Cerebellar cortex (tissue), 1 donor: Measurements from ENCODE around the gene XIAP.
"Not testable (repeated sequence)": the region's sequence is repeated elsewhere in the genome, so short reads cannot be mapped to it uniquely, and the experiment has no call there.

Experiments
- DNase-seq: peaks from one replicate; pipeline ENCODE4 v3.0.0-alpha.2; 2015; ENCODE audit warnings: low spot score

XIAP gene

GRCh38 chrX:123876177-123876576, 16.3 kb downstream of the XIAP start:
- DNase-seq, result no peak

DNA sequence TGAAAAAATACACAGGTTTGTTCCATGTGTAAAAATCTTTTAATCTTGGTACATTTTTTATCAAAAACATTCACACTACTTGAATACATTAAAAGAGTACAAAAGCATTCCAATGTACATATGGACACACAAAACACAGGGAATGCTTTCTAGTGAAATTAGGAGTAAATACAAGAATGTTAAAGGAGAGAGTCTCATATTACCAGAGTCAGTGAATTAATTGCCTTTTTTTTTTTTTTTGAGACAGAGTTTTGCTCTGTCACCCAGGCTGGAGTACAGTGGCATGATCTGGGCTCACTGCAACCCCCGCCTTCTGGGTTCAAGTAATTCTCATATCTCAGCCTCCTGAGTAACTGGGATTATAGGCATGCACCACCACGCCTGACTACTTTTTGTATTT, 17.0 kb downstream of the XIAP start:
- no peak for DNase-seq

DNA sequence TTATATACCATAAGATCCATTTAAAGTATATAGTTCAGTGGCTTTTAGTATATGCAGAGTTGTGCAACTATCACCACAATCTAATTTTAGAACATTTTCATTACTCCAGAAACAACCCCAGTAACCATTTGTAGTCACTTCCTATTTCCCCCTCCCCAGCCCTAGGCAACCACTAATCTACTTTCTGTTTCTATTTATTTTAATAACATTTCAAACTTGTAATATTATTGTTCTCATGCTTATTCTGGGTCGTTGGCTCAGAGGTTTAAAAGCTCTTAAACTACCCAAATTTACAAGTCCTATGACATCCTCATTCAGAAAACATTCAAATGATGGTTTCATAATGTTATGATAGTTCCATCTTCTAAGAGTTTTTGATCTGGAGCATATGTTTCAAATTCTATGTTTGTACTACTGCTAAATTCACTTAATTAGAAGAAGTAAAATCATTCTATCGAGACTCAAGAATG, 18.4 kb downstream of the XIAP start:
- DNase-seq, result no peak

- DNase-seq, result no peak
Measured at GRCh38 chrX:123881330-123881729, 21.5 kb downstream of the XIAP start.

- DNase-seq, result no peak
Measured at GRCh38 chrX:123882391-123882790, 22.5 kb downstream of the XIAP start.

- peak; percentile 63 for DNase-seq
Measured at GRCh38 chrX:123884809-123885408, 25.1 kb downstream of the XIAP start.

- DNase-seq, result no peak
Measured at GRCh38 chrX:123899701-123900100, 39.8 kb downstream of the XIAP start.

DNA sequence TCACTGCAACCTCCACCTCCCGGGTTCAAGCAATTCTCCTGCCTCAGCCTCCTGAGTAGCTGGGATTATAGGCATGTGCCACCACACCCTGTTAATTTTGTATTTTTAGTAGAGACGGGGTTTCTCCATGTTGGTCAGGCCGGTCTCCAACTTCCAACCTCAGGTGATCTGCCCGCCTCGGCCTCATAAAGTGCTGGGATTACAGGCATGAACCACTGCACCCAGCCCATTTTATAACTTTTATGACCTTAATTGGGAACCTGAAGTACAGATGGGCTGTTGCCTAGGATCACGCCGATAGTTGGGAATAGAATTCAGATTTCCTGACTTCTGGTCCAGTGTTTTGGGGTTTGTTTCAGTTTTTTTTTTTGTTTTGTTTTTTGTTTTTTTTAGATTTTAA, 43.4 kb downstream of the XIAP start:
- DNase-seq, result not testable (repeated sequence)

GRCh38 chrX:123905332-123905731, 45.5 kb downstream of the XIAP start:
- DNase-seq, result no peak

GRCh38 chrX:123906557-123907316, 46.9 kb downstream of the XIAP start:
- DNase-seq, result no peak

- no peak for DNase-seq
Measured at GRCh38 chrX:123909523-123909922, 49.7 kb downstream of the XIAP start.

GRCh38 chrX:123917069-123917468, 57.2 kb downstream of the XIAP start:
- DNase-seq, result no peak

DNA sequence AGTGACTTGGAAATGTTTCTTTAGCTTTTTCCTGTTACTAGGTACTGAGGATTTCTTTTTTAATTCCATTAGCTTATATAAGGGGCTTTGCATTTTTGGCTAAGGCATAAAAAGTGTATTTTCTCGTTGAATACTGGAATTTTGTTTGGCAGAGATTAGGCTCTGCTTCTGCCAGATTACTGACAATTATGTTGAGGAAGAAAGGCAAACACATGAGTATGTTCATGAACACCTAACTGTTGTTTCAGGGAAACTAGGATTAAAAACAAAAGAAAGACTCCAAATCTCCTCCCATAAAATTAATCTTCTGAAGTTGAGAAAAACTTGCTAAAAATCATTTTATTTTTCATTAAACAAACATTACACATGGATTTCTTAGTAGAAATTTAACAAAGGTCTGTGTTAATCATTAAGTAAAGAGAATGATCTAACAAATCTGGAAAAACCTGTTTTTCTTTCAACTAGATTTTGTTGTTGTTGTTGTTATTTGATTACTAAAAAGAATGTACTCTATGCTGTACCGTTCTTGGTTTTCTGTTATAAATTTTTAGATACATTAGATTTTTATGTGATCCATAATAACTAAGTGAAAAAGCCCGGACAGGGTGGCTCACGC, 58.4 kb downstream of the XIAP start:
- no peak for DNase-seq

GRCh38 chrX:123920105-123920785, 60.4 kb downstream of the XIAP start:
- no peak for DNase-seq

GRCh38 chrX:123923211-123923610, 63.4 kb downstream of the XIAP start:
- DNase-seq, result no peak

DNA sequence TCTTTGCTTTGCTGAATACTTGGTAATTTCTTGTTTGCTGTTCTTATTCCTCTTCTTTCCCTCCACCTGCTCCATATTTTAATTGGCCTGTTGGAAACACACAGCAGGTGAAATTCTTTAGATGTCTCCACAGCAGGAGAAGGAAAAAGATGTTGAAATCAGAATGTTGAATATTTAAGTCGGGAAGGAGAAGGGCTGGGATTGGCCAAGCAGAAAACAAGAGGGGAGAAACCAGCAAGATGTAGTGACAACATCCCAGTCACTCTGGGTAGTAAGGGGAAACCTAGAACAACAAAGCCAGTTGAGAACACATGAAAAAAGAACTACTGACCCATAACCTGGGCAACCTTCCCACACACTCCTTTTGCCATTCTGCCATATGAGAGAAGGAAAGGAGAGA, 64.3 kb downstream of the XIAP start:
- DNase-seq, result no peak

DNA sequence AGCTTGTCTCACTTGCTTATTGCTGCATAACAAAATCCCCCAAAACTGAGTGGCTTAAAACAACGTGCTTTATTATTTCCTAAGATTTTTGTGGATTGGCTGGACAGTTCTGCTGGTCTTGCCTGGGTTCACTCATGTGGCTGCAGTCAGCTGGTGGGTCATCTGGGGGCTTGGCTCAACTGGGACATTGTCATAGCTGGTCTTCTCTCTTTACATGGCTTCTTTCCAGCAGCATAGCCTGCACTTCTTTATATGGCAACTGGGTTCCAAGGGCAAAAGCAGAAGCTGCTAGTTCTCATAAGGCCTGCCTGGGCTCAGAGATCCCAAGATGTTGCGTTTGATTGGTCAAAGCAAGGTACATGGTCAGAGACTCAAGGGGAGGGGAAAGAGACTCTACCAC, 68.0 kb downstream of the XIAP start:
- no peak for DNase-seq

- DNase-seq, result not testable (repeated sequence)
Measured at GRCh38 chrX:123932055-123932454, 72.2 kb downstream of the XIAP start.

DNA sequence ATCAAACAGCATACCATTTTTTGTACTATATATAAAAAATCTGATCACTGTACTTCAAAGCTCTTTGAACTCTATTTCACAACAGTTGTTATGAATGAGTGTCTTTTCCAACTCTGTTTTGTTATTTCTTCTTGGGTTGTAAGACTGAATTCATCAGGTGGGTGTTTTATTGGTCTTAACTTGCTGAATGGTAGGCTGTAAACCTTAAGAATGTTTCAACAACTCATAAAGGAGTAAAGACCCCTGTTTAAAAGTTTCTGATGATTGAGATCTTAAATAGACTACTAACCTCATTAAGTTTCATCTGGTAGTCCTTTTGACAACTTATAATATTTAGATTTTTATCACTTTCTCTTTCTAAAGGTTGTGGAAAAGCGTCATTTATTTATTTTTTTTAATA, 83.2 kb downstream of the XIAP start:
- DNase-seq, result no peak

DNA sequence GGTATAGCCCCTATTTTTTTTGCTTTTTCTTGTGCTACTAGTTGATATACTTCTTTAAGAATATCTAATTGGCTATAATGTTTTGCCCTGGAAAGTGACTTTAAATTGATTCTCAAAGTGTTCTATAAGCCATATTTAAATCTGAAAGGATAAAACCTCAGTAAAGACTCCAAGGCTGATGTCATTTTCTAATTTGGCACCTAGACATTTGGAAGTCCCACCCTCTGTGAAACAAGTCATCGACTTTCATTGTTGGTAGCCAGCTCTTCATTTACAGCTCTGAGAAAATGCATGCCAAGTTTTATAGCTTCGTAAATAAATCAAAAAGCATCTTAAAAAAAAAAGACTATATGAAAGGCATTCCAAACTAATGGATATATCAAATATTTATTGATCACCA, 83.6 kb downstream of the XIAP start:
- DNase-seq, result no peak

DNA sequence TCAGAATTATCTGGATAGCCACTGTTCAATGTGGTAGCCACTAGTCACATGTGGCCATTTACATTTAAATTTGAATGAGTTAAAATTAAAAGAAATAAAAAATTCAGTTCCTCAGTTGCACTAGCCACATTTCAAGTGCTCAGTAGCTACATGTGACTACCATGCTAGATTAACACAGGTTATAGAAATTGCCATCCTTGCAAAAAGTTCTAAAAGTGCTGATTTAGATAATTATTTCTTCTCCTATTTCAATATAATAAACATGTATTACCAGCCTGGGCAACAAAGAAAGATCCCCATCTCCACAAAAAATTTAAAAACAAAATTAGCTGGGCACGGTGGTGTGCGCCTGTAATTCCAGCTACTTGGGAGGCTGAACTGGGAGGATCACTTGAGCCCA, 90.0 kb downstream of the XIAP start:
- DNase-seq, result no peak

DNA sequence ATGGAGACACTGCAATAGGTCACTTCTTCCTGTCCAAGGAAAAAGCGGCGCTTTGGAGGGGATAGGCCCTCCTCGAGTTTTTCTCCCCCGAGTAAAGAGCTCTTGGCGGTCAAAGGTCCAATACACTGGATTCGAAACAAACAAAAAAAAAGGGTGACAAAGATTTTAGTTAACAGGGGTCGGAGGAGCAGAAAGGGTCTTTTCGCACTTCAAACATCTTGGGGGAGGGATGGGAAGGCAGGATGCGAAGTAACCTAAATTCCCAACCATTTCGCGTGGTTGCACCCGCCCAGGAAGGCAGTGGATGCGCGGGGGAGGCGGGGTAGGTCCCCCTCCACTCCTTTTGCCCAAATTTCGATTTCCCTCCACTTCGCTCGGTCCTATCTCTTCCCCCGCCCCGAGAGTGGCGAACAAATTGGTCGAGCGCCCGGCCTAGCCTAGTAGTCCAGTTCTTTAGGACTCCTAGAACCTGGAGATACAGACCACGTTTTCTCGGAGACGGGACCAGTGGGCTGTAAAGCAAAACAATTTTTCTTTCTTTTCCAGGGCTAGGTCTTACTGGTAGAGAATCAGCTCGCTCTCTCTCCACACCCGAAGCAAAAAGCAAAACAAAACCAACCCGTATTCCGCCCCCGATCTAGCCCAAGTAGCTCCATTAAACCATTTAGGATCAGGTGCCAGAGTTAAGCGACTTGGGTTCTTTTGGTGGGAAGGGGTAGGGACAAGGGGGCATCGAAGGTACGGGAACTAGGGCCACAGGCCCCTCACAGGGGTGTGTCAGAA, 99.6 kb downstream of the XIAP start:
- peak; percentile 69 for DNase-seq
